HepG2 (cell line): ENCODE measurements around the gene AHCY.

Experiments used
- ADNP ChIP-seq: sonication (generic); formaldehyde crosslinking; IDR thresholded peaks from 2 replicates; pipeline ENCODE4 v1.4.0; 2020; ENCODE audit warnings: missing genetic modification reagents
- ZNF598 ChIP-seq: sonication (generic); formaldehyde crosslinking; IDR thresholded peaks from 2 replicates; pipeline ENCODE4 v1.5.1; 2020; ENCODE audit warnings: mild to moderate bottlenecking, missing genetic modification reagents, borderline replicate concordance

DNA sequence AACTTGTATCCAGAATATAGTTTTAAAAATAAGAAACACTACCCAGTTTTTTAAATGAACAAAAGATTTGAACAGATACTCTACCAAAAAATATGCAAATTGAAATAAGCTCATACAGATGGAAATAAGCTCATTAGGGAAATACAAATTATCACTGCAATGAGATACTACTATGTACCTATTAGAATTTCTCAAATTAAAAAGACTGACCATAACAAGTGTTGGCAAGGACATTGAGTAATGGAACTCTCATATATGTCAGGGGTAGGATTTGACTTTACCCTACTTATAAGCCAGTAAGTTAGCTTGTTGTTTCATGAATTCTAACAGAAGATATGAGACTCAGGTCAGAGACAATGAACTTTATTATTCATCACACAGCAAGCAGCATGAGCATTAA is 71.5 kb downstream of the AHCY start:
- TF ChIP-seq ADNP (CRISPR knock-in tag), result no peak
- TF ChIP-seq ZNF598, result no peak
